HG03575 (cell line): ENCODE data around the gene SPATA18.

Experiments
- ATAC-seq: cut with Tn5 transposase; IDR thresholded peaks from one replicate; pipeline ENCODE4 v1.9.1; 2021; ENCODE audit not compliant: unreplicated experiment, insufficient number of reproducible peaks, low FRiP score; ENCODE audit errors: extremely low read depth

The SPATA18 gene

DNA sequence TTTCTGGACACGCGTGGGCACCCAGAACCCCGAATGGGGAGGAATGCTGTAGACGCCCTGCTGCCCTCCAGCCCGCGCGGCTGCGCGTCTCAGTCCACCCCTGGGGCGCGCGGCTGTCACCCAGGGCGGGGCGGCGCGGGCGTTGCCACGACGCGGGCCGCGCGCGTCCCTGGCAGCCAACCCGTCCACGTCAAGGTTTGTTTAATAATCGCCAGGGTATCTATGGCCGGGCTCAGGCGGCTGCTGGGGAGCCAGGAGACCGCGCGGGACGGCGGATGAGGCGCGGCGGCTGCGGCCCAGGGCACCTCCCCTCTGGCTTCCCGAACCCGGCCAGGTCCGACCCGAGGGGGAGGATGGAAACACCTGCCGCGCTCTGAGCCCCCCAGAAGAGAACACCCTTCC is at the start of gene SPATA18:
Gene SPATA18 (plus strand): TSS at position 92 of the 402 bp plus-strand sequence. CDS start 401 bp downstream, outside the sequence.
- no peak for ATAC-seq

- no peak for ATAC-seq
Observed at GRCh38 chr4:52001616-52002015, 49.5 kb upstream of the SPATA18 start.

- no peak for ATAC-seq
Observed at GRCh38 chr4:52004414-52004813, 46.7 kb upstream of the SPATA18 start.

DNA sequence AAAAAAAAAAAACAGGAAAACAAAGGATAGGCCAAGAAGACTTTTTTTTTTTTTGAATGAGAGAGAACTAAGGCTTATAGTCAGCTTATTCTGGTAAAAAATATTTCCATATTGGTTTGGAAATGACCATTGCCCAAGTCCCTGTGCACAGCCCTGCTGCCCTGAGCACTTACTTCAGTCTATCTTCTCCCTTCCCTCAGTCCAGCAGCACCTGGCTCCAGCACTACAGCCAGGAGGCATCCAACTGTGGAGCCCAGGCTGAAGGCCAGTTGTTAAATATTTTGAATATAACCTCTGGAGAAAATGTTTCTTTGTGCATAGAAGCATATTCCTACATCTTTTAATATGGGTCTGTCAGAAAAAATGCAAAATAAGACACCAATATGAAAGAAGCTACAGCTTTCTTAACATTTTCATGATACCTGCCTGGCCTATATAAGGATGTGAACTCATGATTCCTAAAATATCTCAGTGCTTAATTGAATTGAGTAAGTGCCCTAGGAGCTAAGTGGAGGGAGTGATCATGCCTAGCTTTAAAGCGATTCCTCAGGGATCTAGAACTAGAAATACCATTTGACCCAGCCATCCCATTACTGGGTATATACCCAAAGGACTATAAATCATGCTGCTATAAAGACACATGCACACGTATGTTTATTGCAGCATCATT is 45.4 kb upstream of the SPATA18 start:
- no peak for ATAC-seq

- no peak for ATAC-seq
Observed at GRCh38 chr4:52006887-52007286, 44.2 kb upstream of the SPATA18 start.

DNA sequence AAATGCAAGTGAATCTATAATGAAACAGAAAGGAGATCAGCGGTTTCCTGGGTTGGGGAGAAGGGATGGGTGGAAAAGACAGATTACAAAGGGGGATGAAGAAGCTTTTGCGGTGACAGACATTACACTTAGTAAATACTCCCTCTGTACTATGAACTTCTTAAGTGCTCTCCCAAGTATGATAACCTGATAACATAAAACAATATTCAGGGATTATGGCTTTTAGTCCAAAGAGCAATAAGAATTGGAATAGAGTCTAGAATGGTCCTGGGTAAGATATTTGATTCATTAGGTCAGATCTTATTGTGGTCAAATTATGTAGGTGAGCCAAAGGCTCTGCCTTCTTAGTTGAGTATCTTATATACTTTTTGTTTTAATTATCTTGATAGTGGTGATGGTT is 40.1 kb upstream of the SPATA18 start:
- no peak for ATAC-seq

- ATAC-seq, result no peak
Observed at GRCh38 chr4:52012651-52013050, 38.5 kb upstream of the SPATA18 start.

- no peak for ATAC-seq
Observed at GRCh38 chr4:52014903-52015302, 36.2 kb upstream of the SPATA18 start.

- no peak for ATAC-seq
Observed at GRCh38 chr4:52015366-52015765, 35.7 kb upstream of the SPATA18 start.

DNA sequence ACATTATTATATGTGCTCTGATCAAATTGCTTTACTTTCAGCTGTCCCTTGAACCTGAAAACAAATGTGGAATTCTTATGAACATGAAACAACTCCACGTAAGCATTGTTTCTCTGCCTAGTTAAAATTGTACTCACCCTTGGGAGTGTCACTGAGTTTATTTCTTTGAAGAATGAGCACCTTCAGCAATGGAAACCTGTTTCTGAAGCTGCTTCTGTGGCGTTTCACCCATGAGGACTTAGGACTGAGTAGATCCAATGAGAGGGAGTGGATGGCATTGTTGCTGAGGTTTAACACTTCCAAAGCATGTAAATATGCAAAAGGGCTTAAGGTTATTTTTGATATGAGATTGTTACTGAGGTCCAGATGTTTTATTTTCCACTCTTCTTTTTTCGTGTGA is 34.1 kb upstream of the SPATA18 start:
- no peak for ATAC-seq

GRCh38 chr4:52017814-52018213 is 33.3 kb upstream of the SPATA18 start:
- no peak for ATAC-seq

- ATAC-seq, result no peak
Observed at GRCh38 chr4:52019936-52020657, 31.0 kb upstream of the SPATA18 start, which contains the start of gene LRRC66. TSS of gene LRRC66 (minus strand) at chr4:52020363. CDS start at chr4:52017613, 2,750 bp downstream.

DNA sequence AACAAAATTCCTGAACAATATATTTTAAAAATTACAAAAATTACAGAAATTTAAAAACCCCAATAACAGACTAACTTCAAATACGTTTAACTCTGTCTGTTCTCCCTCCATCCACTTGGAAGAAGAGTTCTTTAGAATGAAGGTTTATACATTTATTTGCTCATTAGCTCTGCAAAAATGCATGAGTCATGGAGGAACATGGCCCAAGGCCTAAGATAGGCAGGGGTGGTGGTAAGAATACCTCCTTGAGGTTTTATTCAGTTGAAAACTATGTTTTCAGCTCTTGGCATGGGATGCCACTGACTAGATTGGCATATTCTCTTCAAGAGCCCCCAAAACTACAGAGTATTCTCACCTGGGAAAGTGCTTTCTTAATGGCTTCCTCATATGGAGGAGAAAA is 22.1 kb upstream of the SPATA18 start:
- ATAC-seq, result no peak

DNA sequence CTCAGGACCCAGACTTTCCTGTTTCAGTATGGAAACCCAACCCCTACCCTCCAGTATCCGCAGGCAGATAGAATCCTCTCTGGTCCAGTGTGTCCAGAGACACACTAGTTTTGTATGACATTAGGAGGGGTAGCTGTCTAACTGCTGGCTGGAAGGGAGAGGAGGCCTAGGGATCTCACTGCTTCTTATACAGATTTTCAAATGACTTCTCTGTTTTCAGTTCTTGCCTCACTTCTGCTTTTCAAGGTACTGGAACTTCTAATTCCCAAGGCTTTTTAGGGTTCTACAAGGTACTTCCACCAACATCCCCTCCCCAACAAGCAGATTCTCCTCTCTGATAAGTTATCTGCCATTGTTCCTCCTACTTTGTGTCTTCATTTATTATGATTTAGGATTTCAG is 19.1 kb upstream of the SPATA18 start:
- no peak for ATAC-seq

DNA sequence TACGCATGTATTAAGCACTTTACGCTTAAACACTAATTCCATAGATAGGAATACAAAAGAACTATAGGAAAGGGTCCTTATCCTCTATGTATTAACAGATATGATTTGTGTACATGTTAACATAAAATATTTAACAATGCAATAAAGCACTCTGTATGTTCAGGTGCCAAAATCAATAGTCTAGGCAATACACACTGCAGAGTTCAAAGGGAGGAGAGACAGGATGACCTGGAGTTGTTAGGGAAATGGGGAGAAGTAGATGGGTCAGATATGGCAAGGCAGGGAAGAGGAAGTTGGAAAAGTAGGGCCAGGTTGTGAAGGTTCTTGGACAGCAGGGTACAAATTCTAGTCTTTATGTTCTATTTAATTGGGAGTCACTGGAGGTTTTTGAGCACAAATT is 15.9 kb upstream of the SPATA18 start:
- no peak for ATAC-seq

- no peak for ATAC-seq
Observed at GRCh38 chr4:52036886-52037530, 14.1 kb upstream of the SPATA18 start.

GRCh38 chr4:52037689-52038102 is 13.4 kb upstream of the SPATA18 start:
- ATAC-seq, result no peak

DNA sequence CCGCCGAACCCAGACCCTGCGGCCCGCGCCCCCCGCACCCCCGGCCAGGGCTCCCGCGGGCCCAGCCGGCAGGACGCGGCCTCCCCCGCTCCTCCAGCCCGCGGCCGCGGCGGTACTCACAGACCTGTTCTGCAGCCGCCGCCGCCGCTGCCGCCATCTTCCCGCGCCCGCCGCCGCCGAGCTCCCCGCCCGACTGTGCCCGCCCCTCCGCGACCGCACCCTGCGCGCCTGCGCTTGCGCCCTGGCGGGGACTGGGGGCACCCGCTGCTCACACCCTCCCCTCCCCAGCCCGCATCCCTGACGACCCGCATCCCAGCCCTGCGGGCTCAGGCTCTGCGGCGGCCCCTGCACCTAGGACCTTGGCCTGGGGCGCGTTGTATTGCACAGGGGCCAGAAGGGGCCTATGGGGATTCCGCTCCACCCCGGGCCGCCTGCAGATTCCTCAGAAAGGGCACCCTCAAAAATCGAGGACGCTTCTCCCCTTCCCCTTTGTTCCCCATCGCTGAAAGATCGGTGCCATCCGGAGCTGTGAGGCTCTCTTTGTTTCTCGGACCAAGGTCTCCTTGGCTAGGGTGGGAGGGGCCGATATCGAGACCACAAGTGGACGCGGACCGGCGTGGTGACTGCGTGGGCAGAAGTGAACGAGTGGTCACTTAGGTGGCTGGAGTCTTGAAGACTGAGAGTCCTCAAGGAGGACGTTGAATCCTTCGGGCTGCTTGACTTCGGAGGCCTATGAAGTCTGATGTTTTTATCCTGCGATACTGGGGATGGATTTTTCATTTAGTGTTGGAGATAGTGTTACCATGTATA is 12.8 kb upstream of the SPATA18 start, which contains the start of gene SGCB:
Gene SGCB (minus strand): TSS at position 197 of the 810 bp plus-strand sequence. CDS start 40 bp downstream, at position 157.
- ATAC-seq, result no peak

- no peak for ATAC-seq
Observed at GRCh38 chr4:52045028-52045427, 6.1 kb upstream of the SPATA18 start.
